Naive thymus-derived CD4-positive, alpha-beta T cell (primary cell): Measurements from ENCODE around the gene OR14K1. TPM values are rescaled to one million over a fixed set of nuclear protein-coding genes. Genes with fewer than 3 reads are reported as not detected.

Experiments used
- ATAC-seq: fragments of 150-1000 bp; cut with Tn5 transposase; 2 replicates; pipeline ENCODE4 v1.10.0; 2021; ENCODE audit warnings: mild to moderate bottlenecking, moderate library complexity
- CTCF ChIA-PET: fragments of 350-600 bp; sonication (Branson Sonifier 250); formaldehyde crosslinking; loops from one replicate; lab custom pipeline; 2021; ENCODE audit warnings: antibody characterized with exemption; lab: Charles Lee
- POLR2A ChIA-PET: fragments of 350-600 bp; sonication (Branson Sonifier 250); formaldehyde crosslinking; loops from one replicate; lab custom pipeline; 2021; ENCODE audit warnings: antibody characterized with exemption, inconsistent platforms; lab: Charles Lee
- DNase-seq, 9 donors: peaks; one replicate each; pipeline versions ENCODE4 v3.0.0 to v3.0.0-alpha.2; 2020 to 2022; ENCODE audit warnings: mixed read lengths in 1 of 9
- H3K27ac ChIP-seq: one replicate; pipeline ENCODE4 v1.7.0; 2013; ENCODE audit warnings: mild to moderate bottlenecking, low read depth, low read length, moderate library complexity
- H3K27me3 ChIP-seq, 2 donors: one replicate each; pipeline ENCODE4 v1.7.0; 2013; ENCODE audit warnings: low read length in 2 of 2, mild to moderate bottlenecking in 2 of 2, moderate library complexity in 2 of 2; ENCODE audit not compliant: control insufficient read depth in 2 of 2, insufficient read depth in 2 of 2
- H3K36me3 ChIP-seq, 3 experiments: 1 replicate in 2 of 3; 2 replicates in 1 of 3; pipeline ENCODE4 v1.7.0; 2013; ENCODE audit warnings: low read length in 3 of 3, mild to moderate bottlenecking in 3 of 3, moderate library complexity in 1 of 3; ENCODE audit not compliant: insufficient read depth in 3 of 3, control insufficient read depth in 2 of 3
- H3K4me1 ChIP-seq, 2 donors: one replicate each; pipeline ENCODE4 v1.7.0; 2013; ENCODE audit warnings: low read length in 2 of 2, mild to moderate bottlenecking in 2 of 2, moderate library complexity in 1 of 2; ENCODE audit not compliant: control insufficient read depth in 2 of 2, insufficient read depth in 2 of 2
- H3K4me3 ChIP-seq: 2 replicates; pipeline ENCODE4 v1.7.0; 2013; ENCODE audit warnings: mild to moderate bottlenecking, low read length
- H3K9me3 ChIP-seq, 3 experiments: 1 replicate in 2 of 3; 2 replicates in 1 of 3; pipeline ENCODE4 v1.7.0; 2013; ENCODE audit warnings: low read length in 3 of 3; ENCODE audit not compliant: control insufficient read depth in 2 of 3
- H3K27ac Mint-ChIP-seq, 9 donors: one replicate each; pipeline ENCODE4 v1.8.0; 2020 to 2022; ENCODE audit warnings: mixed read lengths in 9 of 9, mild to moderate bottlenecking in 8 of 9, moderate library complexity in 5 of 9, inconsistent platforms in 2 of 9
- H3K27me3 Mint-ChIP-seq, 5 donors: one replicate each; pipeline ENCODE4 v1.8.0; 2021 to 2022; ENCODE audit warnings: mixed read lengths in 5 of 5, mild to moderate bottlenecking in 1 of 5
- H3K36me3 Mint-ChIP-seq, 5 donors: one replicate each; pipeline ENCODE4 v1.8.0; 2020 to 2022; ENCODE audit warnings: mixed read lengths in 5 of 5, mild to moderate bottlenecking in 3 of 5, inconsistent platforms in 1 of 5
- H3K4me1 Mint-ChIP-seq, 7 donors: one replicate each; pipeline ENCODE4 v1.8.0; 2020 to 2022; ENCODE audit warnings: mixed read lengths in 7 of 7, mild to moderate bottlenecking in 3 of 7, inconsistent platforms in 1 of 7
- H3K4me3 Mint-ChIP-seq, 10 donors: one replicate each; pipeline ENCODE4 v1.8.0; 2020 to 2022; ENCODE audit warnings: mild to moderate bottlenecking in 10 of 10, mixed read lengths in 10 of 10, moderate library complexity in 6 of 10, inconsistent platforms in 2 of 10
- H3K9me3 Mint-ChIP-seq, 11 donors: one replicate each; pipeline ENCODE4 v1.8.0; 2020 to 2022; ENCODE audit warnings: mixed read lengths in 11 of 11, mild to moderate bottlenecking in 4 of 11, inconsistent platforms in 1 of 11, moderate library complexity in 1 of 11
- intact Hi-C, 2 donors: fragments of 100-400 bp; cut with micrococcal nuclease; formaldehyde crosslinking; loops; one replicate each; pipeline ENCODE4 v1.15.1; 2023
- polyA plus RNA-seq, 2 donors: library from polyadenylated mRNA; unstranded; fragments of 300-500 nt; fragmentation: Illumina TruSeq; gene quantifications; one replicate each; pipeline ENCODE4 v1.2.3, GENCODE V29; 2021
- total RNA-seq, 6 experiments: library from RNA in 5 of 6; stranded (reverse) in 5 of 6; gene quantifications; 1 replicate in 5 of 6; 2 replicates in 1 of 6; pipeline ENCODE4 v1.2.3 and lab custom pipeline; 2021 to 2026

Gene OR14K1
- total and polyA plus RNA-seq, 7 experiments from 2014 or later: not detected

- Mint-ChIP-seq H3K27ac (no peak within 1 kb of the TSS), H3K36me3 (no peaks in the 10 kb centered on the region), H3K9me3 (peaks cover 0 to 12% (median 0%) of the 10 kb centered on the region in 11 donors), H3K4me1 (no peaks in the 10 kb centered on the region), H3K27me3 (peaks cover 0 to 4% (median 0%) of the 10 kb centered on the region in 5 donors), H3K4me3 (no peak within 1 kb of the TSS)
- no peaks in the 10 kb centered on the region for H3K4me1 ChIP-seq
- no peak within 1 kb of the TSS for H3K27ac ChIP-seq
- no peaks in the 10 kb centered on the region for H3K36me3 ChIP-seq
- ChIA-PET POLR2A (no interaction called here), CTCF (no interaction called here)
- no peaks in the 10 kb centered on the region for H3K9me3 ChIP-seq
- DNase-seq (no peak), ATAC-seq (no peak)
- no peaks in the 10 kb centered on the region for H3K27me3 ChIP-seq
- H3K4me3 ChIP-seq: no peak within 1 kb of the TSS
- intact Hi-C loops: no loop called here
These were observed 22.0 kb downstream of the OR14K1 start, which contains the start of gene OR1C1 for GRCh38 chr1:247760456-247760855. Gene OR1C1, minus strand, starts transcription at chr1:247760556. Its CDS starts 2,150 bp downstream, at chr1:247758406.

- Histone ChIP-seq H3K27me3 (no peaks in the 10 kb centered on the region), H3K4me1 (no peaks in the 10 kb centered on the region), H3K36me3 (no peaks in the 10 kb centered on the region), H3K4me3 (no peak overlapping the region), H3K27ac (no peak overlapping the region), H3K9me3 (no peaks in the 10 kb centered on the region)
- ChIA-PET POLR2A (no interaction called here), CTCF (no interaction called here)
- H3K4me1 Mint-ChIP-seq: no peaks in the 10 kb centered on the region
- no peaks in the 10 kb centered on the region for H3K36me3 Mint-ChIP-seq
- no peak overlapping the region for H3K4me3 Mint-ChIP-seq
- peaks cover 0 to 7% (median 0%) of the 10 kb centered on the region in 11 donors for H3K9me3 Mint-ChIP-seq
- H3K27me3 Mint-ChIP-seq: peaks cover 0 to 7% (median 5%) of the 10 kb centered on the region in 5 donors
- DNase-seq (no peak), ATAC-seq (no peak)
- intact Hi-C loops: no loop called here
- H3K27ac Mint-ChIP-seq: no peak overlapping the region
These were observed 31.2 kb downstream of the OR14K1 start for GRCh38 chr1:247769603-247770002.

Other genes with a start within 250 kb of the OR14K1 start
- gene OR2C3, start 202.2 kb upstream of the OR14K1 start, total RNA-seq: under 1 TPM in 1 of 5 experiments, not detected in 4; 0.05 TPM
- gene OR2C3, start 202.2 kb upstream of the OR14K1 start, polyA plus RNA-seq: not detected
- 1 to 10 TPM in 2 of 5 experiments, under 1 TPM in 3; 0.08 to 9.5 (median 0.49) TPM for gene GCSAML, start 189.5 kb upstream of the OR14K1 start, total RNA-seq
- gene GCSAML, start 189.5 kb upstream of the OR14K1 start, polyA plus RNA-seq: under 1 TPM in 1 of 2 donors, not detected in 1; 0.14 TPM
- gene OR2G2, start 150.3 kb upstream of the OR14K1 start, total RNA-seq: not detected
- gene OR2G2, start 150.3 kb upstream of the OR14K1 start, polyA plus RNA-seq: not detected
- gene OR2G3, start 133.0 kb upstream of the OR14K1 start, total RNA-seq: not detected
- gene OR2G3, start 133.0 kb upstream of the OR14K1 start, polyA plus RNA-seq: not detected
- gene OR13G1, start 58.9 kb upstream of the OR14K1 start, total RNA-seq: not detected
- gene OR13G1, start 58.9 kb upstream of the OR14K1 start, polyA plus RNA-seq: not detected
- not detected for gene OR6F1, start 22.0 kb upstream of the OR14K1 start, total RNA-seq
- gene OR6F1, start 22.0 kb upstream of the OR14K1 start, polyA plus RNA-seq: not detected
- not detected for gene OR14A2, start 9.5 kb downstream of the OR14K1 start, total RNA-seq
- gene OR14A2, start 9.5 kb downstream of the OR14K1 start, polyA plus RNA-seq: not detected
- gene OR1C1, start 21.9 kb downstream of the OR14K1 start, total RNA-seq: not detected
- not detected for gene OR1C1, start 21.9 kb downstream of the OR14K1 start, polyA plus RNA-seq
- gene OR14A16, start 85.5 kb downstream of the OR14K1 start, total RNA-seq: not detected
- not detected for gene OR14A16, start 85.5 kb downstream of the OR14K1 start, polyA plus RNA-seq
- not detected for gene OR11L1, start 103.3 kb downstream of the OR14K1 start, total RNA-seq
- gene OR11L1, start 103.3 kb downstream of the OR14K1 start, polyA plus RNA-seq: not detected
- 1 to 10 TPM in 2 of 5 experiments, under 1 TPM in 2, not detected in 1; 0.24 to 2.1 (median 0.65) TPM for gene TRIM58, start 118.6 kb downstream of the OR14K1 start, total RNA-seq
- under 1 TPM; 0.15 to 0.17 TPM for gene TRIM58, start 118.6 kb downstream of the OR14K1 start, polyA plus RNA-seq
- gene OR2W3, start 157.0 kb downstream of the OR14K1 start, total RNA-seq: under 1 TPM in 2 of 5 experiments, not detected in 3; 0.31 to 0.83 TPM
- gene OR2W3, start 157.0 kb downstream of the OR14K1 start, polyA plus RNA-seq: not detected
- not detected for gene OR2T8, start 181.6 kb downstream of the OR14K1 start, total RNA-seq
- gene OR2T8, start 181.6 kb downstream of the OR14K1 start, polyA plus RNA-seq: not detected
- not detected for gene OR2AJ1, start 186.3 kb downstream of the OR14K1 start, total RNA-seq
- gene OR2AJ1, start 186.3 kb downstream of the OR14K1 start, polyA plus RNA-seq: not detected
- 1 to 10 TPM in 1 of 5 experiments, under 1 TPM in 2, not detected in 2; 0.66 to 1.4 (median 0.94) TPM for gene OR2L8, start 210.2 kb downstream of the OR14K1 start, total RNA-seq
- not detected for gene OR2L8, start 210.2 kb downstream of the OR14K1 start, polyA plus RNA-seq
- gene OR2AK2, start 226.6 kb downstream of the OR14K1 start, total RNA-seq: under 1 TPM in 4 of 5 experiments, not detected in 1; 0.22 to 0.65 (median 0.48) TPM
- gene OR2AK2, start 226.6 kb downstream of the OR14K1 start, polyA plus RNA-seq: not detected